ENCODE measurements around the gene SIMC1. TPM values are rescaled to one million over a fixed set of nuclear protein-coding genes. Genes with fewer than 3 reads are reported as not detected.
"Not testable (repeated sequence)": the region's sequence is repeated elsewhere in the genome, so short reads cannot be mapped to it uniquely, and the experiment has no call there.

The SIMC1 gene
- total RNA-seq, 1 donor from 2014 or later = 19.7 TPM

GRCh38 chr5:176235155-176235554 is 3.1 kb upstream of the SIMC1 start:
- not testable (repeated sequence) for H3K36me3 Mint-ChIP-seq (ENCODE audit: unreplicated experiment); H3K4me3 Mint-ChIP-seq (ENCODE audit: unreplicated experiment); H3K27me3 Mint-ChIP-seq (ENCODE audit: unreplicated experiment); H3K9me3 Mint-ChIP-seq (ENCODE audit: unreplicated experiment); H3K27ac Mint-ChIP-seq (ENCODE audit: unreplicated experiment); DNase-seq (ENCODE audit: extremely low spot score, unreplicated experiment)
- H3K4me1 Mint-ChIP-seq (ENCODE audit: unreplicated experiment) = peaks cover 11% of the 10 kb centered on the region
- TF ChIP-seq CTCF (IDR thresholded peaks at IDR 0.05) = peak; percentile 57

GRCh38 chr5:176238645-176239283 is 540 bp downstream of the SIMC1 start:
- not testable (repeated sequence) for DNase-seq (ENCODE audit: extremely low spot score, unreplicated experiment); H3K27me3 Mint-ChIP-seq (ENCODE audit: unreplicated experiment); H3K4me3 Mint-ChIP-seq (ENCODE audit: unreplicated experiment); H3K36me3 Mint-ChIP-seq (ENCODE audit: unreplicated experiment); H3K9me3 Mint-ChIP-seq (ENCODE audit: unreplicated experiment); H3K4me1 Mint-ChIP-seq (ENCODE audit: unreplicated experiment); H3K27ac Mint-ChIP-seq (ENCODE audit: unreplicated experiment)

- not testable (repeated sequence) for H3K4me1 Mint-ChIP-seq (ENCODE audit: unreplicated experiment); H3K4me3 Mint-ChIP-seq (ENCODE audit: unreplicated experiment); H3K9me3 Mint-ChIP-seq (ENCODE audit: unreplicated experiment); H3K27me3 Mint-ChIP-seq (ENCODE audit: unreplicated experiment); H3K27ac Mint-ChIP-seq (ENCODE audit: unreplicated experiment); H3K36me3 Mint-ChIP-seq (ENCODE audit: unreplicated experiment); DNase-seq (ENCODE audit: extremely low spot score, unreplicated experiment)
Observed at GRCh38 chr5:176239304-176239703, 1.1 kb downstream of the SIMC1 start.

- DNase-seq (ENCODE audit: extremely low spot score, unreplicated experiment); H3K9me3 Mint-ChIP-seq (ENCODE audit: unreplicated experiment); H3K4me3 Mint-ChIP-seq (ENCODE audit: unreplicated experiment): not testable (repeated sequence)
Observed at GRCh38 chr5:176244318-176244717, 6.1 kb downstream of the SIMC1 start.

GRCh38 chr5:176245074-176245473 is 6.8 kb downstream of the SIMC1 start:
- H3K27me3 Mint-ChIP-seq (ENCODE audit: unreplicated experiment); H3K27ac Mint-ChIP-seq (ENCODE audit: unreplicated experiment); DNase-seq (ENCODE audit: extremely low spot score, unreplicated experiment); H3K36me3 Mint-ChIP-seq (ENCODE audit: unreplicated experiment); H3K4me1 Mint-ChIP-seq (ENCODE audit: unreplicated experiment); H3K9me3 Mint-ChIP-seq (ENCODE audit: unreplicated experiment); H3K4me3 Mint-ChIP-seq (ENCODE audit: unreplicated experiment): not testable (repeated sequence)

More at GRCh38 chr5:176244318-176244717, 6.1 kb downstream of the SIMC1 start:
- H3K4me1 Mint-ChIP-seq (ENCODE audit: unreplicated experiment); H3K27me3 Mint-ChIP-seq (ENCODE audit: unreplicated experiment); H3K27ac Mint-ChIP-seq (ENCODE audit: unreplicated experiment); H3K36me3 Mint-ChIP-seq (ENCODE audit: unreplicated experiment): not testable (repeated sequence)

- not testable (repeated sequence) for H3K27ac Mint-ChIP-seq (ENCODE audit: unreplicated experiment); DNase-seq (ENCODE audit: extremely low spot score, unreplicated experiment); H3K4me3 Mint-ChIP-seq (ENCODE audit: unreplicated experiment); H3K9me3 Mint-ChIP-seq (ENCODE audit: unreplicated experiment); H3K27me3 Mint-ChIP-seq (ENCODE audit: unreplicated experiment); H3K4me1 Mint-ChIP-seq (ENCODE audit: unreplicated experiment); H3K36me3 Mint-ChIP-seq (ENCODE audit: unreplicated experiment)
Observed at GRCh38 chr5:176245489-176245888, 7.3 kb downstream of the SIMC1 start.

- H3K36me3 Mint-ChIP-seq (ENCODE audit: unreplicated experiment); H3K4me1 Mint-ChIP-seq (ENCODE audit: unreplicated experiment); H3K27ac Mint-ChIP-seq (ENCODE audit: unreplicated experiment); H3K9me3 Mint-ChIP-seq (ENCODE audit: unreplicated experiment); H3K4me3 Mint-ChIP-seq (ENCODE audit: unreplicated experiment); H3K27me3 Mint-ChIP-seq (ENCODE audit: unreplicated experiment); DNase-seq (ENCODE audit: extremely low spot score, unreplicated experiment): not testable (repeated sequence)
Observed at GRCh38 chr5:176250691-176251090, 12.5 kb downstream of the SIMC1 start.

GRCh38 chr5:176252171-176252570 is 13.9 kb downstream of the SIMC1 start:
- not testable (repeated sequence) for H3K4me1 Mint-ChIP-seq (ENCODE audit: unreplicated experiment); H3K36me3 Mint-ChIP-seq (ENCODE audit: unreplicated experiment); H3K27me3 Mint-ChIP-seq (ENCODE audit: unreplicated experiment)

GRCh38 chr5:176253370-176254065 is 15.3 kb downstream of the SIMC1 start:
- not testable (repeated sequence) for H3K9me3 Mint-ChIP-seq (ENCODE audit: unreplicated experiment); H3K27ac Mint-ChIP-seq (ENCODE audit: unreplicated experiment); H3K27me3 Mint-ChIP-seq (ENCODE audit: unreplicated experiment); DNase-seq (ENCODE audit: extremely low spot score, unreplicated experiment); H3K4me3 Mint-ChIP-seq (ENCODE audit: unreplicated experiment); H3K4me1 Mint-ChIP-seq (ENCODE audit: unreplicated experiment); H3K36me3 Mint-ChIP-seq (ENCODE audit: unreplicated experiment)

More at GRCh38 chr5:176252171-176252570, 13.9 kb downstream of the SIMC1 start:
- not testable (repeated sequence) for H3K4me3 Mint-ChIP-seq (ENCODE audit: unreplicated experiment); H3K27ac Mint-ChIP-seq (ENCODE audit: unreplicated experiment); DNase-seq (ENCODE audit: extremely low spot score, unreplicated experiment); H3K9me3 Mint-ChIP-seq (ENCODE audit: unreplicated experiment)

- H3K36me3 Mint-ChIP-seq (ENCODE audit: unreplicated experiment); H3K27ac Mint-ChIP-seq (ENCODE audit: unreplicated experiment); H3K27me3 Mint-ChIP-seq (ENCODE audit: unreplicated experiment); H3K9me3 Mint-ChIP-seq (ENCODE audit: unreplicated experiment); H3K4me3 Mint-ChIP-seq (ENCODE audit: unreplicated experiment); H3K4me1 Mint-ChIP-seq (ENCODE audit: unreplicated experiment); DNase-seq (ENCODE audit: extremely low spot score, unreplicated experiment): not testable (repeated sequence)
Observed at GRCh38 chr5:176254066-176254393, 15.8 kb downstream of the SIMC1 start.

- H3K4me1 Mint-ChIP-seq (ENCODE audit: unreplicated experiment); H3K4me3 Mint-ChIP-seq (ENCODE audit: unreplicated experiment); H3K27ac Mint-ChIP-seq (ENCODE audit: unreplicated experiment); DNase-seq (ENCODE audit: extremely low spot score, unreplicated experiment); H3K36me3 Mint-ChIP-seq (ENCODE audit: unreplicated experiment); H3K27me3 Mint-ChIP-seq (ENCODE audit: unreplicated experiment); H3K9me3 Mint-ChIP-seq (ENCODE audit: unreplicated experiment): not testable (repeated sequence)
Observed at GRCh38 chr5:176257871-176258505, 19.8 kb downstream of the SIMC1 start.

All from osteocyte (in vitro differentiated cells).